B cell (primary cell): Measurements from ENCODE around the gene SLC8B1. TPM values are rescaled to one million over a fixed set of nuclear protein-coding genes. Genes with fewer than 3 reads are reported as not detected.

Experiments used
- ATAC-seq: fragments of 200-7000 bp; cut with Tn5 transposase; one replicate; pipeline ENCODE4 v1.10.0; 2021; ENCODE audit warnings: low read depth, mild to moderate bottlenecking, moderate number of reproducible peaks, moderate library complexity
- CTCF ChIA-PET: fragments of 350-600 bp; sonication (Branson Sonifier 250); formaldehyde crosslinking; loops from one replicate; lab custom pipeline; 2021; ENCODE audit warnings: antibody characterized with exemption, inconsistent platforms; lab: Charles Lee
- POLR2A ChIA-PET: fragments of 350-600 bp; sonication (Branson Sonifier 250); formaldehyde crosslinking; loops from one replicate; lab custom pipeline; 2021; ENCODE audit warnings: antibody characterized with exemption; lab: Charles Lee
- DNase-seq: peaks from one replicate; pipeline ENCODE4 v3.0.0; 2013
- H2AFZ ChIP-seq: 2 replicates; pipeline ENCODE4 v1.6.1; 2012; ENCODE audit warnings: mild to moderate bottlenecking, low read depth, low read length; ENCODE audit not compliant: insufficient read depth, poor library complexity, severe bottlenecking
- H3K27ac ChIP-seq, 2 donors: 1 replicate in 1 of 2; 2 replicates in 1 of 2; pipeline ENCODE4 v1.5.1; 2012 to 2013; ENCODE audit warnings: low read length in 2 of 2, mild to moderate bottlenecking in 2 of 2, moderate library complexity in 1 of 2
- H3K27me3 ChIP-seq, 4 experiments: fragments of 200-600 bp in 1 of 4; sonication (generic) in 1 of 4; replicated peaks in 1 of 4; 1 replicate in 2 of 4; 2 replicates in 2 of 4; pipeline versions ENCODE4 v1.6.1 to v1.7.0; 2013 to 2016; ENCODE audit warnings: low read length in 3 of 4, mild to moderate bottlenecking in 2 of 4, mixed read lengths in 1 of 4, moderate library complexity in 1 of 4; ENCODE audit not compliant: insufficient read depth in 4 of 4, control insufficient read depth in 3 of 4; ENCODE audit errors: control extremely low read depth in 1 of 4
- H3K36me3 ChIP-seq, 2 experiments: replicated peaks in 1 of 2; 1 replicate in 1 of 2; 2 replicates in 1 of 2; pipeline versions ENCODE4 v1.6.1 to v1.7.1; 2013; ENCODE audit warnings: low read length in 1 of 2; ENCODE audit not compliant: insufficient read depth in 2 of 2, control insufficient read depth in 1 of 2; ENCODE audit errors: control extremely low read depth in 1 of 2, extremely low read depth in 1 of 2
- H3K4me1 ChIP-seq, 2 donors: fragments of 200-600 bp in 1 of 2; sonication (generic) in 1 of 2; 1 replicate in 1 of 2; 2 replicates in 1 of 2; pipeline versions ENCODE4 v1.5.1 to v1.6.1; 2013 to 2017; ENCODE audit warnings: low read length in 2 of 2; ENCODE audit not compliant: control insufficient read depth in 2 of 2, insufficient read depth in 2 of 2
- H3K4me2 ChIP-seq: replicated peaks from 2 replicates; pipeline ENCODE3; 2012; ENCODE audit warnings: mild to moderate bottlenecking, low read depth, low read length; ENCODE audit not compliant: poor library complexity, severe bottlenecking
- H3K4me3 ChIP-seq, 5 experiments: fragments of 200-600 bp in 1 of 5; sonication (generic) in 1 of 5; 1 replicate in 3 of 5; 2 replicates in 2 of 5; pipeline versions ENCODE4 v1.5.1 to v1.7.0; 2011 to 2016; ENCODE audit warnings: low read length in 4 of 5, mild to moderate bottlenecking in 4 of 5, low read depth in 2 of 5, control low read depth in 1 of 5, moderate library complexity in 1 of 5; ENCODE audit not compliant: insufficient read depth in 1 of 5; ENCODE audit errors: control extremely low read depth in 1 of 5, extremely low read depth in 1 of 5
- H3K79me2 ChIP-seq: fragments of 200-600 bp; sonication (generic); one replicate; pipeline ENCODE4 v1.6.0; 2016; ENCODE audit warnings: low read length; ENCODE audit not compliant: control insufficient read depth, insufficient read depth
- H3K9ac ChIP-seq: fragments of 200-600 bp; sonication (generic); 2 replicates; pipeline ENCODE4 v1.6.1; 2017; ENCODE audit warnings: mild to moderate bottlenecking, low read length, moderate library complexity
- H3K9me3 ChIP-seq, 3 donors: one replicate each; pipeline versions ENCODE4 v1.6.1 to v1.7.1; 2013; ENCODE audit warnings: low read length in 2 of 3; ENCODE audit not compliant: control insufficient read depth in 2 of 3, insufficient read depth in 1 of 3; ENCODE audit errors: control extremely low read depth in 1 of 3
- H4K20me1 ChIP-seq: 2 replicates; pipeline ENCODE4 v1.6.0; 2012; ENCODE audit warnings: mild to moderate bottlenecking, low read length; ENCODE audit not compliant: insufficient read depth, control insufficient read depth, poor library complexity, severe bottlenecking
- H3K27ac Mint-ChIP-seq: one replicate; pipeline ENCODE4 v1.8.0; 2021; ENCODE audit warnings: mixed read lengths
- H3K27me3 Mint-ChIP-seq: one replicate; pipeline ENCODE4 v1.8.0; 2021; ENCODE audit warnings: mixed read lengths
- H3K4me1 Mint-ChIP-seq: one replicate; pipeline ENCODE4 v1.8.0; 2021; ENCODE audit warnings: mixed read lengths
- H3K4me3 Mint-ChIP-seq: one replicate; pipeline ENCODE4 v1.8.0; 2021; ENCODE audit warnings: mixed read lengths
- H3K9me3 Mint-ChIP-seq: one replicate; pipeline ENCODE4 v1.8.0; 2022; ENCODE audit warnings: mixed read lengths; ENCODE audit not compliant: insufficient read depth
- CTCF ChIP-seq: fragments of 200-600 bp; IDR thresholded peaks from one replicate; pipeline ENCODE4 v1.8.0; 2022; ENCODE audit warnings: antibody characterized with exemption, mild to moderate bottlenecking
- EZH2 ChIP-seq: IDR thresholded peaks from 2 replicates; pipeline ENCODE4 v1.6.1; 2012; ENCODE audit warnings: borderline replicate concordance, low read depth, mild to moderate bottlenecking, moderate library complexity, low read length; ENCODE audit not compliant: insufficient read depth, poor library complexity, severe bottlenecking
- WGBS: methylation state at CpG from one replicate; pipeline ENCODE4 v1.1.5; 2013; ENCODE audit warnings: missing lambda C conversion rate; ENCODE audit not compliant: insufficient coverage; 5-methylcytosine and 5-hydroxymethylcytosine counted together
- intact Hi-C: fragments of 100-400 bp; cut with micrococcal nuclease; formaldehyde crosslinking; loops from one replicate; pipeline ENCODE4 v1.10.0; 2022
- polyA plus RNA-seq: library from polyadenylated mRNA; depleted of rRNA; stranded (reverse); fragments of >200 nt; gene quantifications from 2 replicates; pipeline ENCODE4 v1.2.3, GENCODE V29; 2012
- total RNA-seq, 2 donors: library from RNA; stranded (reverse); fragments of 120-200 nt in 1 of 2; gene quantifications; 1 replicate in 1 of 2; 2 replicates in 1 of 2; pipeline versions ENCODE4 v1.2.3 to v1.2.4, GENCODE V29; 2013 to 2022

The SLC8B1 gene
- total and polyA plus RNA-seq, 2 donors (not counting 1 experiment from before 2014, with no cell fraction given): 18.7 to 35.6 TPM

DNA sequence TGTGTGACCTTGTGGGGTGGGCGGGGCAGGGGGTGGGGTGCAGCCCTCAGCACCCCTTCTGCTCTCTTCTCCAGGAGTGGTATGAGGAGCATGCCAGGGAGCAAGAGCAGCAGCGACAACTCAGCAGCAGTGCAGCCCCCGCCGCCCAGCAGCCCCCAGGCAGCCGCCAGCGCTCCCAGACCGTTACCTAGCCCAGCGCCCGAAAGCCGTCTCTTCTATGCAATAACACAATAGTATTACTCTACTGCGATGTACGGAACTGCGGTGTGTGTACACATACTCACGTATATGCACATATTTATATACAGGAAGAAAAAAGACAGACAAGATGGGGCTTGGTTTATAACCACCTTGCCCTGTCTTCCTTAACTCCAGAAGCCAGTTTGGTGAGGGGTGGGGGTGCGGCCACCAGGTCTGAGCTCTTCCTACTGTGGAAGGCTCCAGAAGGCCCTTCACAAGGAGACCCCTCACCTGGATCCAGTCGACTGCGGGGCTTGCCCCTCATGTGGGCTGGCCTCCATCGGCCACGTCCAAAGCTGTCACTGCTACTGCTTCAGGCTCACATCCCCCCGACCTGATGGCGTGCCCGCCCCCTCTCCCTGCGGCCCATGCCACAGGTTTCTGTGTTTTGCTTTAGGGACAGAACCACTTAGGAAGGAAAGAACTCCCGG, 38.9 kb downstream of the SLC8B1 start:
- Histone ChIP-seq H3K4me2 (no peak overlapping the region), H3K27ac (no peak overlapping the region), H3K4me1 (peaks cover 0 to 6% of the 10 kb centered on the region in 2 donors), H3K9me3 (no peaks in the 10 kb centered on the region), H4K20me1 (no peaks in the 10 kb centered on the region), H3K27me3 (no peaks in the 10 kb centered on the region), H3K4me3 (no peak overlapping the region), H2AFZ (no peak overlapping the region), H3K79me2 (no peaks in the 10 kb centered on the region), H3K36me3 (peaks cover 0 to 39% of the 10 kb centered on the region in 2 experiments), H3K9ac (no peak overlapping the region)
- TF ChIP-seq CTCF (no peak), EZH2 (no peak)
- POLR2A ChIA-PET: no interaction called here
- peaks cover 7% of the 10 kb centered on the region for H3K4me1 Mint-ChIP-seq
- WGBS: 98% methylated on average over 14 of the region's 24 CpGs
- intact Hi-C loops: loop anchor here (10.0 kb wide), 1 partner anchor 101 kb away; no protein-coding TSS in a partner anchor
- DNase-seq (no peak), ATAC-seq (no peak)
- no peaks in the 10 kb centered on the region for H3K9me3 Mint-ChIP-seq
- CTCF ChIA-PET: no interaction called here
- no peak overlapping the region for H3K4me3 Mint-ChIP-seq
- no peaks in the 10 kb centered on the region for H3K27me3 Mint-ChIP-seq
- H3K27ac Mint-ChIP-seq: no peak overlapping the region

GRCh38 chr12:113293100-113293499, 41.8 kb downstream of the SLC8B1 start:
- Histone ChIP-seq H3K4me3 (no peak overlapping the region), H3K9me3 (no peaks in the 10 kb centered on the region), H4K20me1 (no peaks in the 10 kb centered on the region), H3K4me1 (no peaks in the 10 kb centered on the region), H3K27ac (no peak overlapping the region), H3K36me3 (peaks cover 0 to 64% of the 10 kb centered on the region in 2 experiments), H3K27me3 (no peaks in the 10 kb centered on the region), H3K79me2 (no peaks in the 10 kb centered on the region), H3K4me2 (no peak overlapping the region), H2AFZ (no peak overlapping the region), H3K9ac (no peak overlapping the region)
- 100% methylated on average over 10 of the region's 10 CpGs for WGBS
- DNase-seq (no peak), ATAC-seq (no peak)
- H3K27ac Mint-ChIP-seq: no peak overlapping the region
- TF ChIP-seq CTCF (no peak), EZH2 (no peak)
- CTCF ChIA-PET: no interaction called here
- intact Hi-C loops: loop anchor here (10.0 kb wide), 1 partner anchor 98 kb away; no protein-coding TSS in a partner anchor
- no peak overlapping the region for H3K4me3 Mint-ChIP-seq
- H3K4me1 Mint-ChIP-seq: no peaks in the 10 kb centered on the region
- H3K27me3 Mint-ChIP-seq: no peaks in the 10 kb centered on the region
- no peaks in the 10 kb centered on the region for H3K9me3 Mint-ChIP-seq
- POLR2A ChIA-PET: no interaction called here
